Gastrocnemius medialis (tissue), 4 donors: ENCODE measurements around the gene SYMPK.

Source experiments
- POLR2A ChIP-seq, 2 donors: fragments of 450-650 bp; IDR thresholded peaks; one replicate each; pipeline ENCODE4 v1.6.1; 2017; ENCODE audit warnings: antibody characterized with exemption in 2 of 2, mild to moderate bottlenecking in 2 of 2, moderate library complexity in 2 of 2
- TF ChIP-seq, protein P1 (sequence below), 5 experiments: fragments of 450-650 bp in 3 of 5; fragments of 200-600 bp in 2 of 5; sonication (generic) in 2 of 5; IDR thresholded peaks in 4 of 5; conservative IDR thresholded peaks in 1 of 5; 1 replicate in 4 of 5; 2 replicates in 1 of 5; pipeline ENCODE4 v1.5.1; 2016 to 2019; ENCODE audit warnings: antibody characterized with exemption in 5 of 5, mild to moderate bottlenecking in 3 of 5, moderate library complexity in 3 of 5

DNA sequence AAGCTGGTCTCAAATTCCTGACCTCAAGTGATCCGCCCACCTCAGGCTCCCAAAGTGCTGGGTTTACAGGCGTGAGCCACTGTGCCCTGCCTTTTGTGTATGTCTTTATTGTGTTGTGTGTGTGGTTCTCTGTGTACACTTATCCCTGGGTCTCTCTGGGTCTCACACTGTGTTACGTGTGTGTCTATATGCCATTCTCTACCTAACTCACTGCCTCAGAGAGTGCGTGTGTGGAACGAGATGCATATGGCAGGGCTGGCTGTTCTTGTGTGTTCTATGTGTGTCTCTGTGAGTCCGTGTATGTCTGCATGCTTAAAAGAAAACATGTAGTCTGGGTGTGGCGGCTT is 11.6 kb upstream of the SYMPK start:
- TF ChIP-seq POLR2A (IDR thresholded peaks at IDR 0.05), result no peak
- TF ChIP-seq, protein P1, sequence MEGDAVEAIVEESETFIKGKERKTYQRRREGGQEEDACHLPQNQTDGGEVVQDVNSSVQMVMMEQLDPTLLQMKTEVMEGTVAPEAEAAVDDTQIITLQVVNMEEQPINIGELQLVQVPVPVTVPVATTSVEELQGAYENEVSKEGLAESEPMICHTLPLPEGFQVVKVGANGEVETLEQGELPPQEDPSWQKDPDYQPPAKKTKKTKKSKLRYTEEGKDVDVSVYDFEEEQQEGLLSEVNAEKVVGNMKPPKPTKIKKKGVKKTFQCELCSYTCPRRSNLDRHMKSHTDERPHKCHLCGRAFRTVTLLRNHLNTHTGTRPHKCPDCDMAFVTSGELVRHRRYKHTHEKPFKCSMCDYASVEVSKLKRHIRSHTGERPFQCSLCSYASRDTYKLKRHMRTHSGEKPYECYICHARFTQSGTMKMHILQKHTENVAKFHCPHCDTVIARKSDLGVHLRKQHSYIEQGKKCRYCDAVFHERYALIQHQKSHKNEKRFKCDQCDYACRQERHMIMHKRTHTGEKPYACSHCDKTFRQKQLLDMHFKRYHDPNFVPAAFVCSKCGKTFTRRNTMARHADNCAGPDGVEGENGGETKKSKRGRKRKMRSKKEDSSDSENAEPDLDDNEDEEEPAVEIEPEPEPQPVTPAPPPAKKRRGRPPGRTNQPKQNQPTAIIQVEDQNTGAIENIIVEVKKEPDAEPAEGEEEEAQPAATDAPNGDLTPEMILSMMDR (IDR thresholded peaks at IDR 0.05 in 4 of 5, conservative IDR thresholded peaks at IDR 0.05 in 1 of 5), result no peak
